CD4-positive, alpha-beta T cell (primary cell): Measurements from ENCODE around the gene TSKS. TPM values are rescaled to one million over a fixed set of nuclear protein-coding genes. Genes with fewer than 3 reads are reported as not detected.

Experiments used
- ATAC-seq: fragments of 200-7000 bp; cut with Tn5 transposase; one replicate; pipeline ENCODE4 v1.10.0; 2022; ENCODE audit warnings: mild to moderate bottlenecking; ENCODE audit not compliant: poor library complexity
- CTCF ChIA-PET: fragments of 350-600 bp; sonication (Branson Sonifier 250); formaldehyde crosslinking; loops from one replicate; lab custom pipeline; 2021; ENCODE audit warnings: antibody characterized with exemption, inconsistent platforms; lab: Charles Lee
- POLR2A ChIA-PET: fragments of 350-600 bp; sonication (Branson Sonifier 250); formaldehyde crosslinking; loops from one replicate; lab custom pipeline; 2021; ENCODE audit warnings: antibody characterized with exemption, inconsistent platforms; lab: Charles Lee
- DNase-seq, 14 experiments: peaks; one replicate each; pipeline ENCODE4 v3.0.0-alpha.2; 2013 to 2020; ENCODE audit warnings: mixed read lengths in 2 of 14
- H3K27ac ChIP-seq, 2 donors: one replicate each; pipeline versions ENCODE4 v1.5.1 to v1.7.0; 2013; ENCODE audit warnings: low read length in 2 of 2, low read depth in 1 of 2, mild to moderate bottlenecking in 1 of 2
- H3K27me3 ChIP-seq, 2 experiments: 1 replicate in 1 of 2; 2 replicates in 1 of 2; pipeline versions ENCODE4 v1.6.1 to v1.7.0; 2013; ENCODE audit warnings: low read length in 2 of 2, control low read depth in 1 of 2, mild to moderate bottlenecking in 1 of 2, moderate library complexity in 1 of 2; ENCODE audit not compliant: insufficient read depth in 2 of 2, control insufficient read depth in 1 of 2
- H3K36me3 ChIP-seq: one replicate; pipeline ENCODE4 v1.6.1; 2013; ENCODE audit warnings: low read length, control low read depth; ENCODE audit not compliant: insufficient read depth
- H3K4me1 ChIP-seq: one replicate; pipeline ENCODE4 v1.6.1; 2013; ENCODE audit warnings: low read length, control low read depth; ENCODE audit not compliant: insufficient read depth
- H3K4me3 ChIP-seq: one replicate; pipeline ENCODE4 v1.5.1; 2013; ENCODE audit warnings: mild to moderate bottlenecking, low read length, moderate library complexity
- H3K9me3 ChIP-seq, 2 experiments: 1 replicate in 1 of 2; 2 replicates in 1 of 2; pipeline versions ENCODE4 v1.6.1 to v1.7.0; 2013; ENCODE audit warnings: low read length in 2 of 2, mild to moderate bottlenecking in 2 of 2, control low read depth in 1 of 2, moderate library complexity in 1 of 2; ENCODE audit not compliant: control insufficient read depth in 1 of 2, insufficient read depth in 1 of 2
- H3K27ac Mint-ChIP-seq: one replicate; pipeline ENCODE4 v1.8.0; 2020; ENCODE audit warnings: mixed read lengths
- H3K27me3 Mint-ChIP-seq: one replicate; pipeline ENCODE4 v1.8.0; 2021; ENCODE audit warnings: mixed read lengths
- H3K36me3 Mint-ChIP-seq: one replicate; pipeline ENCODE4 v1.8.0; 2021; ENCODE audit warnings: low read depth, mixed read lengths
- H3K4me1 Mint-ChIP-seq: one replicate; pipeline ENCODE4 v1.8.0; 2021; ENCODE audit warnings: low read depth, mixed read lengths
- H3K4me3 Mint-ChIP-seq: one replicate; pipeline ENCODE4 v1.8.0; 2020; ENCODE audit warnings: mild to moderate bottlenecking, mixed read lengths
- H3K9me3 Mint-ChIP-seq: one replicate; pipeline ENCODE4 v1.8.0; 2020; ENCODE audit warnings: mixed read lengths
- intact Hi-C, 2 experiments: fragments of 100-400 bp; cut with DNase I in 1 of 2; cut with micrococcal nuclease in 1 of 2; formaldehyde crosslinking; loops; one replicate each; pipeline versions ENCODE4 v1.15.1 to v1.9.0; 2023 to 2025; cut with DNase I, micrococcal nuclease
- total RNA-seq, 174 experiments: library from RNA in 2 of 174; stranded (reverse) in 2 of 174; gene quantifications; one replicate each; pipeline ENCODE4 v1.2.3 and lab custom pipeline; 2021 to 2026
- TF ChIP-seq, protein P1 (sequence below): fragments of 200-600 bp; IDR thresholded peaks from one replicate; pipeline ENCODE4 v1.8.0; 2022; ENCODE audit warnings: antibody characterized with exemption, mild to moderate bottlenecking

TSKS gene
- total RNA-seq, 2 experiments from 2014 or later = 2.1 to 2.9 TPM

DNA sequence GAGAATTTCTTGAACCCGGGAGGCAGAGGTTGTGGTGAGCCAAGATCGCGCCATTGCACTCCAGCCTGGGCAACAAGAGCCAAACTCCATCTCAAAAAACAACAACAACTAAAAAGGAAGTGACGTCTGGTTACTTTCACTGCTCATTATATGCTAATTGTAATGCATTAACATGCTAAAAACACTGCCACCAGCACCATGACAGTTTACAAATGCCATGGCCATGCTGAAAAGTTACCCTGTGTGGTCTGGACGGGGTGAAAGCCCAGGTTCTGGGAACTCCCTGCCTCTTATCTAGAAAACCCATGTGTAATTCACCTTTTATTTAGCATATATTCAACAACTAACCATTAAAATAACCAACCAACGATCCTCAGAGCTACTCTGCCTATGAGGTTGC, 44.1 kb downstream of the TSKS start:
- H3K27ac Mint-ChIP-seq = peak overlapping the region; percentile 79

DNA sequence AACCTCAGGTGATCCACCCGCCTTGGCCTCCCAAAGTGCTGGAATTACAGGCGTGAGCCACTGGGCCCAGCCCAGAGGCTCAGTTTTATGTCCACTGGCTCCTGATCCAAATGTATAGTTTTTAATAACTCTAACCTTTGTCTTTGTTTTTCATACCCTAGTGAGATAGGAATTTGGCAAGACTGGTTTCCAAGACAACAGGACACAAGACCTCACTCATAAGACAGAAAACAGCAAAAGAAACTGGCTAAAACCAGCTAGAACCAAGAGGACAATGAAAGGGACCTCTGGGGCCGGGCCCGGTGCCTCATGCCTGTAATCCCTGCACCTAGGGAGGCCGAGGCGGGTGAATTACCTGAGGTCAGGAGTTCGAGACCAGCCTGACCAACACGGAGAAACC, 44.6 kb downstream of the TSKS start:
- POLR2A ChIA-PET = interaction anchor here (0.7 to 2.4 kb wide), 12 partner anchors 42 to 223 kb away, joined by 3 to 26 read pairs (median 6); partner anchors contain the start of genes AKT1S1, AP2A1, FUZ and MED25

More for the DNA sequence above, 44.1 kb downstream of the TSKS start:
- intact Hi-C loops = loop anchor here in 1 of 2 experiments (1.0 to 5.0 kb wide), 2 partner anchors 39 to 88 kb away; no protein-coding TSS in a partner anchor
- CTCF ChIA-PET = interaction anchor here (3.0 kb wide), 1 partner anchor 94 kb away, joined by 8 read pairs; the partner anchor contains the start of gene FUZ
- Mint-ChIP-seq H3K4me3 (peak overlapping the region; percentile 20), H3K9me3 (no peaks in the 10 kb centered on the region), H3K27me3 (no peaks in the 10 kb centered on the region), H3K36me3 (peaks cover 9% of the 10 kb centered on the region), H3K4me1 (peaks cover 13% of the 10 kb centered on the region)
- H3K4me1 ChIP-seq = peaks cover 13% of the 10 kb centered on the region
- no peaks in the 10 kb centered on the region for H3K9me3 ChIP-seq
- no peaks in the 10 kb centered on the region for H3K36me3 ChIP-seq
- ATAC-seq = no peak
- H3K27me3 ChIP-seq = no peaks in the 10 kb centered on the region
- no peak overlapping the region for H3K4me3 ChIP-seq
- POLR2A ChIA-PET = interaction anchor here (0.7 to 2.4 kb wide), 3 partner anchors 48 to 79 kb away, joined by 3 to 26 read pairs (median 4); partner anchors contain the start of genes AP2A1 and RRAS
- no peak overlapping the region for H3K27ac ChIP-seq
- TF ChIP-seq, protein P1, sequence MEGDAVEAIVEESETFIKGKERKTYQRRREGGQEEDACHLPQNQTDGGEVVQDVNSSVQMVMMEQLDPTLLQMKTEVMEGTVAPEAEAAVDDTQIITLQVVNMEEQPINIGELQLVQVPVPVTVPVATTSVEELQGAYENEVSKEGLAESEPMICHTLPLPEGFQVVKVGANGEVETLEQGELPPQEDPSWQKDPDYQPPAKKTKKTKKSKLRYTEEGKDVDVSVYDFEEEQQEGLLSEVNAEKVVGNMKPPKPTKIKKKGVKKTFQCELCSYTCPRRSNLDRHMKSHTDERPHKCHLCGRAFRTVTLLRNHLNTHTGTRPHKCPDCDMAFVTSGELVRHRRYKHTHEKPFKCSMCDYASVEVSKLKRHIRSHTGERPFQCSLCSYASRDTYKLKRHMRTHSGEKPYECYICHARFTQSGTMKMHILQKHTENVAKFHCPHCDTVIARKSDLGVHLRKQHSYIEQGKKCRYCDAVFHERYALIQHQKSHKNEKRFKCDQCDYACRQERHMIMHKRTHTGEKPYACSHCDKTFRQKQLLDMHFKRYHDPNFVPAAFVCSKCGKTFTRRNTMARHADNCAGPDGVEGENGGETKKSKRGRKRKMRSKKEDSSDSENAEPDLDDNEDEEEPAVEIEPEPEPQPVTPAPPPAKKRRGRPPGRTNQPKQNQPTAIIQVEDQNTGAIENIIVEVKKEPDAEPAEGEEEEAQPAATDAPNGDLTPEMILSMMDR = no peak
- DNase-seq = no peak

DNA sequence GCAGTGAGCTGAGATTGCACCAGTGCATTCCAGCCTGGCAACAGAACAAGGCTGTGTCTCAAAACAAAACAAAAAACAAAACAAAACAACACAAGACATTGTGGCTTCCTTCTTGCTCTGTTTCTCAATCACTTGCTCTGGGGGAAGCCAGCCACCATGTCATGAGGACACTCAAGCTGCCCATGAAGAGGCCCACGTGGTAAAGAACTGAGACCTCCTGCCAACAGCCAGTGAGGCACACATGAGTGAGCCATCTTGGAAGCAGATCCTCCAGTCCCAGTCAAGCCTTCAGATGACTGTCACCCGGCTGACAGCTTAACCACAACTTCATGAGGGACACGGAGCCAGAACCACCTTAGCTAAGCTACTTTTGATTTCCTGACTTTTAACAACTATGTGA, 47.0 kb downstream of the TSKS start:
- intact Hi-C loops = loop anchor here (2.0 to 5.0 kb wide), 2 partner anchors 51 to 91 kb away; partner anchors contain the start of gene AP2A1 (in 2 of the 2)
- POLR2A ChIA-PET = interaction anchor here (0.8 to 2.0 kb wide), 2 partner anchors 25 to 38 kb away, joined by 3 to 6 read pairs; partner anchors contain the start of gene CPT1C

More for the DNA sequence above, 44.6 kb downstream of the TSKS start:
- H3K4me3 Mint-ChIP-seq = peak overlapping the region; percentile 58
- CTCF ChIA-PET = interaction anchor here (0.9 to 3.0 kb wide), 3 partner anchors 40 to 159 kb away, joined by 3 to 8 read pairs (median 3); partner anchors contain the start of genes AKT1S1, FUZ and TBC1D17
- no peaks in the 10 kb centered on the region for H3K9me3 Mint-ChIP-seq
- Histone ChIP-seq H3K36me3 (no peaks in the 10 kb centered on the region), H3K4me3 (no peak overlapping the region), H3K27ac (no peak overlapping the region), H3K9me3 (no peaks in the 10 kb centered on the region), H3K27me3 (no peaks in the 10 kb centered on the region), H3K4me1 (peaks cover 13% of the 10 kb centered on the region)
- DNase-seq (no peak), ATAC-seq (no peak)
- H3K27ac Mint-ChIP-seq = peak overlapping the region; percentile 79
- intact Hi-C loops = loop anchor here in 1 of 2 experiments (1.0 to 5.0 kb wide), 2 partner anchors 38 to 89 kb away; no protein-coding TSS in a partner anchor
- peaks cover 7% of the 10 kb centered on the region for H3K36me3 Mint-ChIP-seq
- TF ChIP-seq, protein P1 = no peak
- H3K27me3 Mint-ChIP-seq = no peaks in the 10 kb centered on the region
- H3K4me1 Mint-ChIP-seq = peaks cover 13% of the 10 kb centered on the region

More for the DNA sequence above, 47.0 kb downstream of the TSKS start:
- H3K4me3 Mint-ChIP-seq = no peak overlapping the region
- no peaks in the 10 kb centered on the region for H3K9me3 Mint-ChIP-seq
- TF ChIP-seq, protein P1 = no peak
- CTCF ChIA-PET = no interaction called here
- ATAC-seq (no peak), DNase-seq (no peak)
- H3K27ac Mint-ChIP-seq = no peak overlapping the region
- Histone ChIP-seq H3K27me3 (no peaks in the 10 kb centered on the region), H3K4me1 (peaks cover 13% of the 10 kb centered on the region), H3K27ac (no peak overlapping the region), H3K4me3 (no peak overlapping the region), H3K9me3 (no peaks in the 10 kb centered on the region), H3K36me3 (no peaks in the 10 kb centered on the region)
- peaks cover 3% of the 10 kb centered on the region for H3K36me3 Mint-ChIP-seq
- H3K4me1 Mint-ChIP-seq = peaks cover 13% of the 10 kb centered on the region
- H3K27me3 Mint-ChIP-seq = no peaks in the 10 kb centered on the region
